Activated naive CD8-positive, alpha-beta T cell treated with anti-CD3 and anti-CD28 coated beads, Interleukin-2, amount 50 U/mL, for 24 hours (primary cell): Measurements from ENCODE around the gene DHDH.
"Not testable (repeated sequence)": the region's sequence is repeated elsewhere in the genome, so short reads cannot be mapped to it uniquely, and the experiment has no call there.

Experiments used
- ATAC-seq: fragments of 150-1000 bp; cut with Tn5 transposase; one replicate; pipeline ENCODE4 v1.10.0; 2021
- DNase-seq: peaks from one replicate; pipeline ENCODE4 v3.0.0; 2021
- H3K27ac Mint-ChIP-seq: one replicate; pipeline ENCODE4 v1.8.0; 2021; ENCODE audit warnings: mild to moderate bottlenecking, mixed read lengths
- H3K27me3 Mint-ChIP-seq: one replicate; pipeline ENCODE4 v1.8.0; 2021; ENCODE audit warnings: mixed read lengths
- H3K36me3 Mint-ChIP-seq: one replicate; pipeline ENCODE4 v1.8.0; 2021; ENCODE audit warnings: low read depth, mixed read lengths
- H3K4me1 Mint-ChIP-seq: one replicate; pipeline ENCODE4 v1.8.0; 2021; ENCODE audit warnings: mixed read lengths
- H3K4me3 Mint-ChIP-seq: one replicate; pipeline ENCODE4 v1.8.0; 2021; ENCODE audit warnings: mild to moderate bottlenecking, moderate library complexity, mixed read lengths
- H3K9me3 Mint-ChIP-seq: one replicate; pipeline ENCODE4 v1.8.0; 2021; ENCODE audit warnings: mixed read lengths

The DHDH gene

GRCh38 chr19:48933382-48933932, at the start of gene DHDH:
Gene DHDH (plus strand): TSS chr19:48933699. CDS start chr19:48933722, 23 bp downstream.
- H3K9me3 Mint-ChIP-seq: no peaks in the 10 kb centered on the region
- peaks cover 3% of the 10 kb centered on the region for H3K27me3 Mint-ChIP-seq

GRCh38 chr19:48883726-48884125, 49.8 kb upstream of the DHDH start:
- Mint-ChIP-seq H3K36me3 (no peaks in the 10 kb centered on the region), H3K4me3 (no peak overlapping the region), H3K27me3 (no peaks in the 10 kb centered on the region), H3K9me3 (no peaks in the 10 kb centered on the region), H3K4me1 (peaks cover 2% of the 10 kb centered on the region), H3K27ac (no peak overlapping the region)
- DNase-seq: no peak
- ATAC-seq: no peak

More at GRCh38 chr19:48933382-48933932, at the start of gene DHDH:
- DNase-seq (peak; percentile 75), ATAC-seq (peak; percentile 88)
- Mint-ChIP-seq H3K36me3 (no peaks in the 10 kb centered on the region), H3K27ac (no peak within 1 kb of the TSS), H3K4me3 (peak within 1 kb of the TSS; percentile 77), H3K4me1 (peaks cover 14% of the 10 kb centered on the region)

- DNase-seq (no peak), ATAC-seq (no peak)
- Mint-ChIP-seq H3K4me1 (peaks cover 2% of the 10 kb centered on the region), H3K4me3 (no peak overlapping the region), H3K9me3 (no peaks in the 10 kb centered on the region), H3K27me3 (peaks cover 9% of the 10 kb centered on the region), H3K27ac (no peak overlapping the region), H3K36me3 (no peaks in the 10 kb centered on the region)
Measured at GRCh38 chr19:48887861-48888612, 45.5 kb upstream of the DHDH start.

GRCh38 chr19:48889496-48889895, 44.0 kb upstream of the DHDH start:
- H3K4me3 Mint-ChIP-seq, DNase-seq, ATAC-seq, H3K4me1 Mint-ChIP-seq, H3K9me3 Mint-ChIP-seq, H3K27ac Mint-ChIP-seq, H3K36me3 Mint-ChIP-seq: not testable (repeated sequence)
- peaks cover 12% of the 10 kb centered on the region for H3K27me3 Mint-ChIP-seq

GRCh38 chr19:48890551-48890950, 42.9 kb upstream of the DHDH start:
- Mint-ChIP-seq H3K4me1 (peaks cover 6% of the 10 kb centered on the region), H3K27me3 (peaks cover 22% of the 10 kb centered on the region), H3K9me3 (no peaks in the 10 kb centered on the region), H3K36me3 (no peaks in the 10 kb centered on the region), H3K4me3 (no peak overlapping the region), H3K27ac (peak overlapping the region; percentile 42)
- ATAC-seq (no peak), DNase-seq (no peak)

- ATAC-seq (no peak), DNase-seq (no peak)
- H3K27me3 Mint-ChIP-seq: peaks cover 25% of the 10 kb centered on the region
Measured at GRCh38 chr19:48895226-48895625, 38.3 kb upstream of the DHDH start.

GRCh38 chr19:48896191-48896720, 37.2 kb upstream of the DHDH start:
- Mint-ChIP-seq H3K36me3 (peaks cover 3% of the 10 kb centered on the region), H3K9me3 (no peaks in the 10 kb centered on the region), H3K4me1 (peaks cover 30% of the 10 kb centered on the region), H3K27me3 (peaks cover 20% of the 10 kb centered on the region), H3K27ac (no peak overlapping the region), H3K4me3 (peak overlapping the region; percentile 34)
- DNase-seq (peak; percentile 60), ATAC-seq (peak; percentile 21)

More at GRCh38 chr19:48895226-48895625, 38.3 kb upstream of the DHDH start:
- H3K4me1 Mint-ChIP-seq: peaks cover 22% of the 10 kb centered on the region
- H3K9me3 Mint-ChIP-seq: no peaks in the 10 kb centered on the region
- no peak overlapping the region for H3K27ac Mint-ChIP-seq
- H3K36me3 Mint-ChIP-seq: no peaks in the 10 kb centered on the region
- H3K4me3 Mint-ChIP-seq: peak overlapping the region; percentile 34

- ATAC-seq (no peak), DNase-seq (no peak)
- Mint-ChIP-seq H3K4me1 (peaks cover 32% of the 10 kb centered on the region), H3K27me3 (peaks cover 16% of the 10 kb centered on the region), H3K36me3 (peaks cover 6% of the 10 kb centered on the region), H3K27ac (no peak overlapping the region), H3K4me3 (no peak overlapping the region), H3K9me3 (no peaks in the 10 kb centered on the region)
Measured at GRCh38 chr19:48897181-48897580, 36.3 kb upstream of the DHDH start.

- not testable (repeated sequence) for ATAC-seq
Measured at GRCh38 chr19:48899386-48899749, 34.1 kb upstream of the DHDH start.

GRCh38 chr19:48899781-48900476, 33.6 kb upstream of the DHDH start, which contains the start of gene NUCB1:
Gene NUCB1 (plus strand): TSS chr19:48900312. CDS start chr19:48900797, 485 bp downstream.
- Mint-ChIP-seq H3K36me3 (peaks cover 15% of the 10 kb centered on the region), H3K4me3 (peak within 1 kb of the TSS; percentile 95), H3K27ac (peak within 1 kb of the TSS; percentile 97), H3K9me3 (no peaks in the 10 kb centered on the region), H3K27me3 (peaks cover 9% of the 10 kb centered on the region), H3K4me1 (peaks cover 33% of the 10 kb centered on the region)
- ATAC-seq (peak; percentile 89), DNase-seq (peak; percentile 99)

More at GRCh38 chr19:48899386-48899749, 34.1 kb upstream of the DHDH start:
- H3K27me3 Mint-ChIP-seq: peaks cover 14% of the 10 kb centered on the region
- peaks cover 37% of the 10 kb centered on the region for H3K4me1 Mint-ChIP-seq
- not testable (repeated sequence) for DNase-seq, H3K9me3 Mint-ChIP-seq
- peak overlapping the region; percentile 97 for H3K27ac Mint-ChIP-seq
- H3K4me3 Mint-ChIP-seq: peak overlapping the region; percentile 95
- H3K36me3 Mint-ChIP-seq: peaks cover 10% of the 10 kb centered on the region

GRCh38 chr19:48900477-48901406, 32.8 kb upstream of the DHDH start:
- Mint-ChIP-seq H3K4me1 (peaks cover 32% of the 10 kb centered on the region), H3K36me3 (peaks cover 20% of the 10 kb centered on the region), H3K27ac (peak overlapping the region; percentile 97), H3K4me3 (peak overlapping the region; percentile 95), H3K9me3 (no peaks in the 10 kb centered on the region), H3K27me3 (peaks cover under 1% of the 10 kb centered on the region)
- ATAC-seq (no peak), DNase-seq (peak; percentile 31)

GRCh38 chr19:48902291-48902690, 31.2 kb upstream of the DHDH start:
- not testable (repeated sequence) for H3K27ac Mint-ChIP-seq, DNase-seq, H3K27me3 Mint-ChIP-seq, H3K9me3 Mint-ChIP-seq, ATAC-seq
- H3K4me3 Mint-ChIP-seq: peak overlapping the region; percentile 16
- peaks cover 25% of the 10 kb centered on the region for H3K4me1 Mint-ChIP-seq
- peaks cover 26% of the 10 kb centered on the region for H3K36me3 Mint-ChIP-seq

GRCh38 chr19:48903788-48904187, 29.7 kb upstream of the DHDH start:
- H3K9me3 Mint-ChIP-seq, DNase-seq, H3K27ac Mint-ChIP-seq, H3K27me3 Mint-ChIP-seq, H3K4me3 Mint-ChIP-seq, ATAC-seq: not testable (repeated sequence)
- Mint-ChIP-seq H3K36me3 (peaks cover 33% of the 10 kb centered on the region), H3K4me1 (peaks cover 25% of the 10 kb centered on the region)

GRCh38 chr19:48905664-48906063, 27.8 kb upstream of the DHDH start:
- no peak for ATAC-seq
- H3K36me3 Mint-ChIP-seq: peaks cover 39% of the 10 kb centered on the region

More at GRCh38 chr19:48905664-48906063, 27.8 kb upstream of the DHDH start:
- Mint-ChIP-seq H3K27me3 (no peaks in the 10 kb centered on the region), H3K4me1 (peaks cover 16% of the 10 kb centered on the region), H3K4me3 (no peak overlapping the region), H3K9me3 (no peaks in the 10 kb centered on the region), H3K27ac (no peak overlapping the region)
- no peak for DNase-seq
